GM18519 (cell line): ENCODE measurements around the gene CENPB.
A peak's percentile ranks its signal among the peaks of the same experiment; 100 is the strongest.
"Not testable (repeated sequence)": the region's sequence is repeated elsewhere in the genome, so short reads cannot be mapped to it uniquely, and the experiment has no call there.

Source experiments
- ATAC-seq: cut with Tn5 transposase; IDR thresholded peaks from one replicate; pipeline ENCODE4 v1.9.1; 2021; ENCODE audit warnings: mild to moderate bottlenecking, moderate library complexity; ENCODE audit not compliant: unreplicated experiment, low FRiP score

Gene CENPB

DNA sequence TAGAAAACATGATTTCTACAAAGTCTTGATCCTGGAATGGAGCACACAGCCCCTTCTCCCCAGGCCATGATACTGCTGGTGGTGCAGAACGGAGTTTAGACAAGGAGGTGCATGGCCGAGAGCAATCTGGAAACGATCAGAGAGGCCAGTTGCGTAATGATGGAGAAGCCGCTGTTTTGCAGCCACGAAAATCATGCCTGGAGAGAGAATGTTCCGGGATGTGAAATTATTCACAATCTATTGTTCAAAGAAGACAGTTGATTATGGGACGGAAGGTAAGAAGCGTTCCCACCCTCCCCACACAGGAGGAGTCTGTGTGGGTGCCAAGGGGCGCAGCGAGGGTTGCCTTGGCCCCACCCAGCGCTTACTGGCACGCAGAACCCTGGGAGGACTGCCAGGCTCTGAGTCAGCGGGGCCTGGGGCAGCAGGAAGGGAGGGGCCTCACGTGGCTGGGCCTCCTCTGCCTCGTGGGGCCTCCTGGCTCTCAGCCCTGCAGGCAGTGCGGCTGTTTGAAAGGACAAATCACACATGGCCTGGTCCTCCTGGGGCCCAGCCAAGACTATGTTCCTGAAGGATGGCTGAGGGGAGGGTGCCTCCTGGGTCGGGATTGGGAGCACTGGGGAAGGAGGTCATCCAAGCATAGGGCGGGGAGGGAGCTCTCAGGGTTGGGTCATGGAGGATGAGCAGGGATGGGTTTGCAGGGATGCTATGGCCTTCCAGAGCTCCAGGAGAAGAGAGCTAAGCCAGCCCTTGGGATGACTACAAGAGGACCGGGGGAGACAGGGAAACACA lies 25.1 kb upstream of the CENPB start:
- ATAC-seq = no peak

DNA sequence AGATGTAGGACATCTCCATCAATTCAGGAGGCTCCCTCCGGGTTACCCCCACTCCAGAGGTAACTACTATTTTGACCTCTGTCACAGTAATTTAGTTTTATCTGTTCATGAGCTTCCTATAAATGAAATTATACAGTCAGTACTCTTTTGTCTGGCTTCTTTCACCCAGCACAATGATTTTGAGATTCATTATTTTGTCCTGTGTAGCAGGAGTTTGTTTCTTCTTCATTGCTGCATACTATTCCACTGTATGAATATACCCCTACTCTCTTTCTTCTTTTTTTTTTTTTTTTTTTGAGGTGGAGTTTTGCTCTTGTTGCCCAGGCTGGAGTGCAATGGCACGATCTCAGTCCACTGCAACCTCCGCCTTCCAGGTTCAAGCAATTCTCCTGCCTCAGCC lies 22.0 kb upstream of the CENPB start:
- ATAC-seq = no peak

DNA sequence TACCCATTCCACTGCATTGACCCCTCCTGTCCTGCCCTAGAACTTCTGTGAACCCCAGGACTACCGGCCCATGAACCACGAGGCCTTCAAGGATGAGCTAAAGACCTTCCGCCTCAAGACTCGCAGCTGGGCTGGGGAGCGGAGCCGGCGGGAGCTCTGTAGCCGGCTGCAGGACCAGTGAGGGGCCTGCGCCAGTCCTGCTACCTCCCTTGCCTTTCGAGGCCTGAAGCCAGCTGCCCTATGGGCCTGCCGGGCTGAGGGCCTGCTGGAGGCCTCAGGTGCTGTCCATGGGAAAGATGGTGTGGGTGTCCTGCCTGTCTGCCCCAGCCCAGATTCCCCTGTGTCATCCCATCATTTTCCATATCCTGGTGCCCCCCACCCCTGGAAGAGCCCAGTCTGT lies 18.2 kb upstream of the CENPB start:
- ATAC-seq = no peak

DNA sequence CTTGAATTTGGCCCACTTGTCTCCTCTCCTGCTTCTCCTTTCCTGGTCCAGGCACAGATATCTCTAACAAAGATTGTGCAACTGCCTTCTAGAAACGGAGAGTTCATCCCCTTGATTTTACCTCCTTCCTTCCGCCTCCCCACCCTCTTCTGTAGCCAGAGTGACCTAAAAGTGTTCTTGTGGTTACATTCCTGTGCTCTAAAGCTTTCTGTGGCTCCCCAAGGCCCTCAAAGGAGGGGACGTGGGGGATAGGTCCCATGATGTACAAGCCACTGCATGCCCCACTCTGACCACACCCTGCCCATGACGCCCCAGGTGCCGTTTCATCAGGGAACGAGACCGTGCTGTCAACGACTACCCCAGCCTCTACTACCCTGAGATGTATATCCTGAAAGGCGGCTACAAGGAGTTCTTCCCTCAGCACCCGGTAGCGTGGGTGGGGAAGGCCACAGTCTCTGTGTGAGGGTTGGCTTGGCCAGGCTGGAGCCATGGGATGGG lies 17.8 kb upstream of the CENPB start:
- no peak for ATAC-seq

DNA sequence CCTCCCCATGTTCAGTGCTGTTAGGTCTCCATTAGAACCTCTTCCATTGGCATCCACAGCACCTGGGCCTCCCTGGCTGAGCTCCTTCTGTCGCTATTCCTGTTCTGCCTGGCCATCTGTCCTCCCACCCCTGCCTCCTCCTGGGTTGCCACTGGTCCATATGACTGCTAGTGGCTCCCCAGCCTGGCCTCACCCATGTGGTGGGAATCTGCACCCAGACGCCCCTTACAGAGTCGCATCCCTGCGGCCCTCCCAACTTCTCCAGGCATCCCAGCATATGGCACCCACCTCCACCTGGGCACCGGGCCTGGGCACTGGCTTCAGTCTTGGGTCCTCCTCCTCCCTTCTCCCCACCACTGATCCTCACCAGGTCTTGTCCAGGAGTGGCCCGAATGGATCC lies 17.3 kb upstream of the CENPB start:
- no peak for ATAC-seq

DNA sequence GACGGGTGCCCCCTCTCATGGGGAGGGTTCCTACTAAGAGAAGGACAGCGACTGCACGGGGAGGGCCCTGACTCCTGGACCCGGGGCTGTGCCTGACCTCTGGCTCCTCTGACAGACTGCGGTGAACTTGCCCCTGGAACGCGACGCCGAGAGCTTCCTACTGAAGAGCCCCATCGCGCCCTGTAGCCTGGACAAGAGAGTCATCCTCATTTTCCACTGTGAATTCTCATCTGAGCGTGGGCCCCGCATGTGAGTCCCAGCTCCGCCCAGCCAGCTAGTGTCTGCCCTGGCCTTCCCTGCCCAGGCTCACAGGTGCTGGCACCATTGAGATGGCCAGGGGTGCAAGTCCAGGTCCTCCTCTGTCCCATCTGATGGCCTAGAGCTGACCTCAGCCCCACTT lies 16.7 kb upstream of the CENPB start:
- no peak for ATAC-seq

DNA sequence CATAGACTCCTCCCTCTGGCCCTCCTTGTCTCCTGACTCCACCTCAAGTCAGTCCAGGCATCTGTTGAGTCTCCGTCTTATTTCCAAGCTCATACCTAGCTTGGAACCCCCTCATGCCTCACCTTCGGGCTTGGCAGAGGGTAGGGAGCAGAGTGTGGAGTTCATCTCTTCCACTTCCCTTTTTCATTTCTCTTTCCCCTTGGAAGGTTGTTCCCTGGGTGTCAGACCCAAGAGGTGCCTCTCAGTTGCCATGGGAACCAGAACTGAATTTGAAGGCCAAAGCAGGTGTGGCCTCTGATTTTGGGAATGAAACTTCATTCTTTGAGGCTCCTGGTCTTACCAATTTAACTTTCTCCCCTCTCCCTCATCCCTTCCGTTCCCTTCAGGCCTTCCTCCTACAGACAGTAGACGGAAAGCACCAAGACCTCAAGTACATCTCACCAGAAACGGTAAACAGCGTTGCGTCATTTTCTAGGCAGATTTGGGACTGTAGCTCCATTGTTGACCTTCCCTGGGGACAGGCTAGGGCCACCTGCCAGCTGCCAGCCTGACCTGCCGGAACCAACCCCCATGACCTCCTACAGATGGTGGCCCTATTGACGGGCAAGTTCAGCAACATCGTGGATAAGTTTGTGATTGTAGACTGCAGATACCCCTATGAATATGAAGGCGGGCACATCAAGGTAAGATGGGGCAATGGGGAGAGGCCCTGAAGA lies 16.1 kb upstream of the CENPB start:
- no peak for ATAC-seq

DNA sequence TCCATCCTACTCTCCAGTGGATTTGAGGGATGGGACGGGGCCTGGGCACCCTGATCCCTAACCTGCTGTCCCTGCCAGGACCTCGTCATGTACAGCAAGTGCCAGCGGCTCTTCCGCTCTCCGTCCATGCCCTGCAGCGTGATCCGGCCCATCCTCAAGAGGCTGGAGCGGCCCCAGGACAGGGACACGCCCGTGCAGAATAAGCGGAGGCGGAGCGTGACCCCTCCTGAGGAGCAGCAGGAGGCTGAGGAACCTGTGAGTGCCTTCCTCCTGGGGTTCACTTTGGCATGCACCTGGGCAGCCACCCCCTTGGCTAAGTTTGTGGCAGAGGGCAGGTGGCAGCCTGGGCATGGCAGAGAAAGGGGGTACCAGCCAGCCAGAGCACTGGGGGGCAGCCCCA lies 15.3 kb upstream of the CENPB start:
- no peak for ATAC-seq

DNA sequence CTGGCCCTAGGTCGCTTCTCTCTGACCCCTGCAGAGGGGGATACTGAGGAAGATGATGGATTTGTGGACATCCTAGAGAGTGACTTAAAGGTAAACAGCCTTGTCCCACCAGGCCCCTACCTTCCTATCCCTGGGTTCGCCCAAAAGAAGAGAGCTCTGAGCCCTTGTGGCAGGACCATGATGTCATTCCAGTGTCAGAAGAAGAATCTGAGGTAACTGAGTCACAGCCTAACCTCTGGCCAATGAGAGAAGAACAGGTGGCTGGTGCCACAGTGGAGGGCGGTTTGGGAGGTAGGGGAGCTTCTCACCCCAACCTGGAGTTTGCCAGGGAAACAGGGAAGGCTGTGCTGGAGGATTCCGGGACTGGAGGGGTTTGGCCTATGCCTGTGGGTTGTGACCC lies 14.8 kb upstream of the CENPB start:
- no peak for ATAC-seq

DNA sequence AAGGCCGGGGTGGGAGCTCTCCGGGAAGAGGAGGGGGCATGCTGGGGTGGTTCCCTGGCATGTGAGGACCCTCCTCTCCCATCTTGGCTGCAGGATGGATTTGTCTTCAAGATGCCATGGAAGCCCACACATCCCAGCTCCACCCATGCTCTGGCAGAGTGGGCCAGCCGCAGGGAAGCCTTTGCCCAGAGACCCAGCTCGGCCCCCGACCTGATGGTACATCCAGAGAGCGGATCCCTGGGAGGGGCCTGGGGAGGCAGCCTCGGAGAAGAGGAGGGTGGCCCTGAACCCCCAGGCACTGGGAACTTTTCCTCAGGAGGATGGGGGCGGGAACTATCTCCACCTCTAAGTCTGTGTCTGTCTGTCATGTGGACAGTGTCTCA lies 14.3 kb upstream of the CENPB start:
- ATAC-seq = no peak

DNA sequence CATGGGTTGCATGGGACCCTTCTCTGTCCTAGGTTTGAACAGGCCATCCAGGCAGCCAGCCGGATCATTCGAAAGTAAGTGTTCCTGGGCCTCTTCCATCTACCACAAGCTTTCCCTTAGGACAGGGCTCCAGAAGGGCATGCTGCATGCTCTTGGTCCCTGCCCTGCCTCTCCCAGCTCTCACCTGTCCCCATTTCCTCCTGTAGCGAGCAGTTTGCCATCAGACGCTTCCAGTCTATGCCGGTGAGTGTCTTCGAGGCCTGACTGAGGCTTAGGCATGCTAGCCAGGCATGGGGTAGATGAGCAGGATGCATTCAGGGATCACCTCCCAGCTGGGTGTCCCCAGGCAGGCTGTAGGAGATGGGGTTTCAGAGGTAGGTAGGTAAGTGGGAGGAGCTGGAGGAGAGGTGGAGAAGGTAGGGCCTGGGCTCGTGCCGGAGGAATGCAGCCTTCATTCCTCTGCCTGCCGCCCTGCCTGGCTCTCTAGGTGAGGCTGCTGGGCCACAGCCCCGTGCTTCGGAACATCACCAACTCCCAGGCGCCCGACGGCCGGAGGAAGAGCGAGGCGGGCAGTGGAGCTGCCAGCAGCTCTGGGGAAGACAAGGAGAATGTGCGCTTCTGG lies 13.8 kb upstream of the CENPB start:
- ATAC-seq = no peak

DNA sequence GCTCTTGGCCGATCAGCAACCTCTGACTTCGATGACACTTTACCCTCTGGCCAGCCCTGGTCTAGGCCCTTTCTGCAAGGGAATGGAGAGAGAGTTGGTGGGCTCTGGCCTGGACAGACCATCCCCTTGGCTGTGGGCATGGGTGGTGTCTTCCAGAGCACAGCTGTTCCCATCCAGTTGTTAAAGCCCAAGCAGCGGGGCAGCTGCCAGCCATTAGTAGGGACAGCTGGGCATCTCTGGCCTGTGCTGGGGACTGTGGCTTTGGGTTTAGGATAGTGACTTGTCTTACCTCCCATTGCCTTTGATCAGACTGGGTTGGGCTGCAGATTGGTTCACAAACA lies 12.3 kb upstream of the CENPB start:
- no peak for ATAC-seq

DNA sequence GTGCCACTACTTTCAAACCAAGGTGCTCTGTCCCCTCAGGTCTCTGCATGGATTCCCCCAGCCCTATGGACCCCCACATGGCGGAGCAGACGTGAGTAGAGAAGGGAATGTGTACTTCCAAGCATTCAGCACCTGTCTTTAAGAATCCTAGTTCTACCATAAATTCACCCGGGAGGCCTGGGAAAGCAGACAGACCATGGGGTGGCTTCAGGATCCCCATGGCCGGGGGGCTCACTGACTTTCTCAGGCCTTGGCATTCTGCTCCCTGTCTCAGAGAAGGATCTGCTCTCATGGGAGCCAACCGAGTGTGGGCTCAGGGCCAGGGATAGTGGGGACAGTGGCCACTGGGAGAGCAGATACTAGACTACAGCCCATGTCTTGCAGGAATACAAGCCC lies 11.8 kb upstream of the CENPB start:
- ATAC-seq = no peak

DNA sequence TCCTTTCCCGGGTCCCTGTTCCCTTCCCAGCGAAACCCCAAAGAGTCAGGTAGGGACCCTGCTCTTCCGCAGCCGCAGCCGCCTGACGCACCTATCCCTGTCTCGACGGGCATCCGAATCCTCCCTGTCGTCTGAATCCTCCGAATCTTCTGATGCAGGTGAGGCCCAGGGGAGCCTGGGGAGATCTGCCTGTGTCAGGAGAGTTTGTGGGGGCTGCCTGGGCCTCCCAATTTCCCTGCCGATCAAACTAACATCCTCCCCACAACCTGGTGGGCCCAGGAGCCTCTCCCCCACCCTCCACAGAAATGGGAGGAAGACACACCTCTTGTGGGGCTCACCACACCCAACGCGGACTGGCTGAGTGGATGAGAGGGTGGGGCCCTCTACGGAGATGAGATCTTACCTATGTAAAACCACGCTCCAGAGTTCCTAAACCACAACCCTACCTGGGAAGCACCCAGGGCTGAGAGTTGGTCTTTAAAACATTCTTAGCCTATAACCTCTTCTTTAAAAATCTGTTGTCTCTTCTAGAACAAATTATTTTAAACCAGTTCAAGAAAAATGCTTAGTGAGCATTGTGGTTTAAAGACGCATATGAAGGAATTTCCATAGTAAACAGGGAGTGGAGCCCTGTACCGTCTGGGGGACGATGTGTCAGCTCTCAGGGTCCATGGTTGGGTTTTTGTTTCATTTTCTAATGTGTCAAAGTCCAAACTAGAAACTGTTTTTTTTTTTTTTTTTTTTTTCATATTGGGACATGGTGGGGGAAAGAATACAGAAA lies 11.2 kb upstream of the CENPB start:
- no peak for ATAC-seq

DNA sequence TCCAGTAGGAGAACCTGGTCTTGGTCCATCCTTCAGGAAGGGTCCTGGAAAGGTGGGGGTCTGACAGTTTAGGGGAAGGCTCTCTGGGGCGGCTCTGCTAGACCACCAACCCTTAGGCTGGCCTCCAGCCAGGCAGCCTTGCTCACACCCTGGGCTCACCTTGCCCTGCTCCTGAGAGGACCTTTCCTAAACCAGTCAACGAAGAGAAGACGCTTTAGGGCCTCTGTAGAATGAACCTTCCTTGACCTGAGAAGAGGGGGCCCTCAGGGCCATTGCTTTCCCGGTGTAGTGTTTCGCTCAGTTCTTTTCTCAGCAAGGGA lies 10.6 kb upstream of the CENPB start:
- ATAC-seq = no peak

DNA sequence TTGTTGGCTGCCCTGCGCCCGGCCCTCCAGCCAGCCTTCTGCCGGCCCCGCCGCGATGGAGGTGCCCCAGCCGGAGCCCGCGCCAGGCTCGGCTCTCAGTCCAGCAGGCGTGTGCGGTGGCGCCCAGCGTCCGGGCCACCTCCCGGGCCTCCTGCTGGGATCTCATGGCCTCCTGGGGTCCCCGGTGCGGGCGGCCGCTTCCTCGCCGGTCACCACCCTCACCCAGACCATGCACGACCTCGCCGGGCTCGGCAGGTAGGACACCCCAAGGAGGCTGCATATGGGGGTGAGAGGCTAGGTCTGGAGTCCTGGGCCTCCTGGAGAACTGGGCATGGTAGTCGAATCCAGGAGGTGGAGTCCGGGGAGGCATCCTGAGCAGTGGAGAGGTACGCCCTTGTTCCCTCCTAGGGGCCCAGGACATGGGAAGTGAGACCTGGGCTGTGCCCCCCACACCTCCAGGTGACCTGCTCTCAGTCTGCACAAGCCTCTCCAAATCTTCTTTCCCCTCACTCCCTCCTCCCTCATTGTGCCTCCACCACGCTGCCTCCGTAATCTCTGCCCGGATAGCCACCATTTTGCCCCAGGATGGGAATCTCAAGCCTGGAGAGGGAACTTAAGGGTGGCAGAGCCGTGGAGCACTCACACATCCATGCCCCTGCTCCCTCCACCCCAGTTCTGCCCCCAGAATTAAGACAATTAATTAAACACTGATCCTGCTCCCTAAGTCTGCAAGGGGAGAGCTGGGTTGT lies 10.1 kb upstream of the CENPB start:
- ATAC-seq = peak; percentile 4

DNA sequence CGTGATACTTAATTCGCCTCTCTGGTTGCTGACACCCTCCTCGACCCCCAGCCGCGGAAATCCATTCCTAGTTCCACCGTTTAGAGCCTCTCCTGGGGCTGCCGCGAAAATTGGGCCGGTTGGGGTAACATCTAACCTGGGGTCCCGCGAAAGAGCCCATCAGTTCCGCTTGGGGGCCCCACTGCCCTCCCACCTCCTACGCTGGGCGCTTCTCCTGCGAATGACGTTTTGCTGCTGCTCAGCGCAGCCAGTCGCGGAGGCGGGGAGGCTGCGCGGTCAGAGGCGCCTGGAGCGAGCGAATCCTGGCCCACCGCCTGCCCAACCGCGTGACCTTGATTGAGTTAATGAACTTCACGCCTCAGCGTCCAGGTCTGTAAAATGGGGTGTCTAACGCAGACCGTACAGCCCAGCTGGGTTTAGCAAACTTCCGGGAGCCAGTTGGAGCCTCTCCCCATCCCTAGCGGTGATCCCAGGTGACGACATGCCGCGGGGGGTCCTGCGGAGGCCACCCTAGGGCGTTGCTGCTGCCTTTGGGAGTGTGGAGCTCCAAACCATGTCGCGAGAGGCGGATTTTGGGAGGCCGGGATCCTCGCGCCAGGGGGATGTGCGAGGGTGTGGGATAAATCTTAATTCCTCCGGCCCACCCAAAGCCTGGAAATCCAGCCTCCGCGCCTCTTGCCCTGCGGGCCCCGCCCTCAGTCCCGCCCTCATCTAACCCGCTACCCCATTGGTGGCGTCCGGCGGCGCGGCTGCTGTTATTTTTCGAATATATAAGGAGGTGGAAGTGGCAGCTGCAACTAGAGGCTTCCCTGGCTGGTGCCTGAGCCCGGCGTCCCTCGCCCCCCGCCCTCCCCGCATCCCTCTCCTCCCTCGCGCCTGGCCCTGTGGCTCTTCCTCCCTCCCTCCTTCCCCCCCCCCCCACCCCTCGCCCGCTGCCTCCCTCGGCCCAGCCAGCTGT lies 9.2 kb upstream of the CENPB start, which contains the start of gene CDC25B:
CDC25B (plus strand) TSS at position 800 of the 958 bp plus-strand sequence. CDS start 222 bp downstream, outside the sequence.
- ATAC-seq = peak; percentile 37

DNA sequence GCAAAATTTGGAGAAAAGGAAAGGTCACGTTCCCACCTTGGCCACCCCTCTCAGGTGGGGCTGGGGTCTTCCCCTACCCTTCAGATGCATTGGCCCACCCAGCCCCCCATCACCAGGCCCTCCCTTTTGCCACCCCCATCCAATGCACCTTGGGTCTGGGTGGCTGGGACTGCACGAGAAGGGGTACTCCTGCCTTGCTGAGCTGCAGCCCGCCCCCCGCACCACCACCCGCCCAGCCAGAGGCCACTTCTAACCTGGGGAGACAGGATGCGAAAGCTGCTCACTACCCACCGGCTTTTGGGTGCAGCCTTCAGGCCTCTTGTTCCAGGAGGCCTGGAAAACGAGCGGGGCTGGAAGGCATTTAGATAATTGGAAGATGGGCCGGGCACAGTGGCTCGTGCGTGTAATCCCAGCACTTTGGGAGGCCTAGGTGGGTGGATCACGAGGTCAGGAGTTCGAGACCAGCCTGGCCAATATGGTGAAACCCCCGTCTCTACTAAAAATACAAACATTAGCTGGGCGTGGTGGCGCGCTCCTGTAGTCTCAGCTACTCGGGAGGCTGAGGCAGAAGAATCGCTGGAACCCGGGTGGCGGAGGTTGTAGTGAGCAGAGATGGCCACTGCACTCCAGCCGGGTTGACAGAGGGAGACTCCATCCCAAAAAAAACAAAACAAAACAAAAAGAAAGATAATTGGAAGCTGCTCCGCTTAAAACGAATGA lies 8.3 kb upstream of the CENPB start:
- no peak for ATAC-seq

DNA sequence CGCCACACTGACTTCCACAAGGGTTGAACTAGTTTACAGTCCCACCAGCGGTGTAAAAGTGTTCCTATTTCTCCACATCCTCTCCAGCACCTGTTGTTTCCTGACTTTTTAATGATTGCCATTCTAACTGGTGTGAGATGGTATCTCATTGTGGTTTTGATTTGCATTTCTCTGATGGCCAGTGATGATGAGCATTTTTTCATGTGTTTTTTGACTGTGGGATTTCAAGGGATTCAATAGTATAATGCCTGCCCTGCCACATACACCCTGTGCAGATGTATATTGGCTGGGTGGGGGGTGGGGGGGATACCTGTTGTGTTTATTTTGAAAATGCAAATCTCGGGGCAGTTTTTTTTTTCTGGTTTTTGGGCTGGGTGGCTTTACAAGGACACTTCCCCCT lies 7.6 kb upstream of the CENPB start:
- ATAC-seq = not testable (repeated sequence)
